ENCODE data around the gene TMTC4.

The TMTC4 gene

DNA sequence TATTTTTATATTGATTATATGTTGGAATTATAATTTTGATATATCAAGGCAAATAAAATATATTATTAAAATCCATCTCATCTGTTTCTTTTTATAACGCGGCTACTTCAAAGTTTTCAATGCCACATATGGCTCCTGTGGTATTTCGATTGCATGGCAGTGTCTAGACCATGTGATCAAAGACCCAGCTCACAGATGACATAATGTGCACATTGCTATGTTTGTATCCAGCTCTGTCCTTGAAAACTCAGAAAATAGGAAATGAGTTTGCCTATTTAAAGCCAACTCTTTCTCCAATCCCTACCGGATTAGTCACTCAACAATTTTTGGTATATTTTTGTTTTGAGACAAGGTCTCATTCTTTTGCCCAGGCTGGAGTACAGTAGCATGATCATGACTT is 26.2 kb downstream of the TMTC4 start:
- Histone ChIP-seq H3K4me3 (ENCODE audit: low read length) (no peak overlapping the region), H3K36me3 (ENCODE audit: control insufficient read depth, insufficient read depth, low read length) (peaks cover 13% of the 10 kb centered on the region; the same call in 1 of the 2 replicates), H3K27me3 (ENCODE audit: control insufficient read depth, insufficient read depth, low read length) (no peaks in the 10 kb centered on the region), H3K4me1 (ENCODE audit: control insufficient read depth, insufficient read depth, low read length) (no peaks in the 10 kb centered on the region), H3K27ac (ENCODE audit: low read length) (no peak overlapping the region), H3K9me3 (ENCODE audit: control insufficient read depth, insufficient read depth, low read length) (no peaks in the 10 kb centered on the region)
- no peak for DNase-seq (ENCODE audit: low read depth, low spot score)
- WGBS (ENCODE audit: insufficient coverage, insufficient read length), result no CpG with 5 or more reads among the region's 4 CpGs

DNA sequence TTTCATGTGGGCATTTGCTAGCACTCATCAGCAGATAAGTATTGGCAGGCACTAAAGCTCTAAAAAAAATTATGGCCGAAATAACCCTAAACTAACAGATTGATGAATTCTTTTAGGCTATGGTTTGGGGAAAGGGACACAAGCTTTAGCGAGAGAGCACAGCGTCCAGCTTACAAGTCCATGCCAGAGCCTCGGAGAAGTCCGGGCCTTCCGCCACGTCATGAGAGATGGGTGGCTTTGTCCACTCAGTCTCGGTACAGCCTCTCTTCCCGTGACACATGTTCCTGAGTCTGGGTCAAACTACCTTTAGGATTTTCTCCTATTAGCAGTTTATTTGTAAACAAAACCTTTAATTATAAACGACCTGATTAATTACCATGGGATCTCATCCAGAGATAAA is 27.7 kb downstream of the TMTC4 start:
- DNase-seq (ENCODE audit: low read depth, low spot score), result no peak
- H3K27me3 ChIP-seq (ENCODE audit: control insufficient read depth, insufficient read depth, low read length), result no peaks in the 10 kb centered on the region
- no CpG with 5 or more reads among the region's 10 CpGs for WGBS (ENCODE audit: insufficient coverage, insufficient read length)
- no peaks in the 10 kb centered on the region for H3K4me1 ChIP-seq (ENCODE audit: control insufficient read depth, insufficient read depth, low read length)
- peaks cover 13% of the 10 kb centered on the region; the same call in 1 of the 2 replicates for H3K36me3 ChIP-seq (ENCODE audit: control insufficient read depth, insufficient read depth, low read length)
- no peak overlapping the region for H3K27ac ChIP-seq (ENCODE audit: low read length)
- no peaks in the 10 kb centered on the region for H3K9me3 ChIP-seq (ENCODE audit: control insufficient read depth, insufficient read depth, low read length)
- H3K4me3 ChIP-seq (ENCODE audit: low read length), result no peak overlapping the region

DNA sequence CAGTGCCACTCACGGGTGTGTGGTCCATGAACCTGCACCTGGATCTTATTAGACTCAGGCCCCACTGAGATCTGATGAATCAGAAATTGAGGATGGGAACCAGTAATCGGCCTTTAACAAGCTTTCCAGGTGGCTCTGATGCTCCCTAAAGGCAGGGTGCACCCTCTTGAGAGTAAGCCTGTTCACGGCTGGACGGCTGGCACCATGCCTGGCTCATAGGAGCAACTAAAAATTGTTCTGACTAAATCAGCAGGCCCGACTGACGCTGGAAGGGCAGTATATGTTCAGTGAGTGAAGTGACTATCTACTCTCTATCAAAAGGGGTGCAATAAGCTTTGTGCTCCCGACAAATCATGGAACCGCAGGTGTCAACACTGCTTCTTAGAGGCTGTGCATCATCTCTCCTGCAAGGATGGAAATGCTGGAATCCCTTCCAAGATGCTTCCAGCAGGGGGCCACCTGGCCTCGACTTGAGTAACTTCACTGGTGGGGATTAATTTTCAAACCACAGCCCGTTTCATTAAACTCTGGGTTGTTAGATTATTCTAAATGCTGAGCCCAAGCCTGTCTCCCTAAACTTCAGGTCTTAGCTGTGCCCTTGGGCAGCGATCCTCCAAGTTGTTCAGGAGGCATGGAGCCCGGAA is 28.4 kb downstream of the TMTC4 start:
- Histone ChIP-seq H3K36me3 (ENCODE audit: control insufficient read depth, insufficient read depth, low read length) (peaks cover 13% of the 10 kb centered on the region; the same call in 1 of the 2 replicates), H3K4me1 (ENCODE audit: control insufficient read depth, insufficient read depth, low read length) (no peaks in the 10 kb centered on the region), H3K4me3 (ENCODE audit: low read length) (no peak overlapping the region), H3K27me3 (ENCODE audit: control insufficient read depth, insufficient read depth, low read length) (no peaks in the 10 kb centered on the region), H3K27ac (ENCODE audit: low read length) (no peak overlapping the region), H3K9me3 (ENCODE audit: control insufficient read depth, insufficient read depth, low read length) (no peaks in the 10 kb centered on the region)
- no peak for DNase-seq (ENCODE audit: low read depth, low spot score)
- no CpG with 5 or more reads among the region's 12 CpGs for WGBS (ENCODE audit: insufficient coverage, insufficient read length)

DNA sequence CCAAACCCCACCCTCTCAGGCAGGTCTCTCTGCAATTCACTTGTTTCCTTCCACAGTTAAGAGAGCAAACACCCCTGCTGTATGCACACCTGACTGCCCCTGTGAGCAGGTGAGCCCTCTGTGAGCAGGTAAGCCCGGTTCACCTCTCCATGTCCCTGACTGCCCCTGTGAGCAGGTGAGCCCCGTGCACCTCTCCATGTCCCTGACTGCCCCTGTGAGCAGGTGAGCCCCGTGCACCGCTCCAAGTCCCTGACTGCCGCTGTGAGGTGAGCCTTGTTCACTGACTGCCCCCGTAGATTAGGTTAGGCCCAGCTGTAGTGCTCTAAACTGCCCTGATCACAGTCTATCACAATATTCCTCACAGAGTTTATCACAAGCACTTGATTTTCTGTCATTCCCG is 29.2 kb downstream of the TMTC4 start:
- Histone ChIP-seq H3K9me3 (ENCODE audit: control insufficient read depth, insufficient read depth, low read length) (no peaks in the 10 kb centered on the region), H3K4me1 (ENCODE audit: control insufficient read depth, insufficient read depth, low read length) (no peaks in the 10 kb centered on the region), H3K27ac (ENCODE audit: low read length) (no peak overlapping the region), H3K36me3 (ENCODE audit: control insufficient read depth, insufficient read depth, low read length) (peaks cover 12% of the 10 kb centered on the region; the same call in 1 of the 2 replicates), H3K27me3 (ENCODE audit: control insufficient read depth, insufficient read depth, low read length) (no peaks in the 10 kb centered on the region), H3K4me3 (ENCODE audit: low read length) (no peak overlapping the region)
- DNase-seq (ENCODE audit: low read depth, low spot score), result no peak
- WGBS (ENCODE audit: insufficient coverage, insufficient read length), result no CpG with 5 or more reads among the region's 7 CpGs

DNA sequence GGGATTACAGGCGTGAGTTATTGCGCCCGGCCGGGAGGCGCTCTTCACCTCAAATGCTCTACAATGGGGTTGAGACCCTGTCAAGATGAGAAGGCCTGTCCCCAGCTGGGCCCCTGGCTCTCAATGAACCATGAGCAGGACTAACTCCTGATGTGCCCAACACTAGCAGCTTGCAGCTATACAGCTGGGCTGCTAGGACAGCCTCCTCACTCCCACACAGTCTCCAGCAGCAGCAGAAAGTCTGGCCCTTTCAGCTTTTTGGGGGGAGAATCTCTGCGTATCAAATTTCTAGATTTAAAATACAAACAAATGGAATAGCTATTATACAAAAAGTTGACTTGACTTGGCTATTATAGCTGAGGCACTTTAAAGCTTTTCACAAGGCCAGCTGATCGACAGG is 30.2 kb downstream of the TMTC4 start:
- H3K9me3 ChIP-seq (ENCODE audit: control insufficient read depth, insufficient read depth, low read length), result no peaks in the 10 kb centered on the region
- H3K4me3 ChIP-seq (ENCODE audit: low read length), result no peak overlapping the region
- no peaks in the 10 kb centered on the region for H3K27me3 ChIP-seq (ENCODE audit: control insufficient read depth, insufficient read depth, low read length)
- WGBS (ENCODE audit: insufficient coverage, insufficient read length), result no CpG with 5 or more reads among the region's 7 CpGs
- no peak for DNase-seq (ENCODE audit: low read depth, low spot score)
- no peaks in the 10 kb centered on the region for H3K4me1 ChIP-seq (ENCODE audit: control insufficient read depth, insufficient read depth, low read length)
- no peak overlapping the region for H3K27ac ChIP-seq (ENCODE audit: low read length)
- peaks cover 9% of the 10 kb centered on the region; the same call in 1 of the 2 replicates for H3K36me3 ChIP-seq (ENCODE audit: control insufficient read depth, insufficient read depth, low read length)

DNA sequence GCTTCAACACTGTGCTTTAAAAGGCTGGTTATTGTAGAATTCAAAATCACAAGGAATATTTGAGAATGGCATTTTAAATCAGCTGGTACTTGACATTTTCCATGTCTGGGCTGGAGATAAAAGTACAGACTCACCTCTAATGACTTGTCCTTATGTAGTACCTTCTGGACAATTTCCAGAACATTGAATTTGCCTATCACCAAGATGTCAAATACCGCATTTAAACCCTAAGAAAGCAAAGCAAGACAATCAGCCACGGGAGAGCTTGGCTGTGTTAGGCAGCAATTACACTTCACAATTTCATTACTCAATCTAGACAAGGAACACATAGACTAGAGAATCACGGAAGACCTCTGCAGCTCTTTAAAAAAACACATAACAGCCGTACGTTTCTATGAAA is 36.8 kb downstream of the TMTC4 start:
- H3K36me3 ChIP-seq (ENCODE audit: control insufficient read depth, insufficient read depth, low read length), result peaks cover 15% of the 10 kb centered on the region; the same call in 1 of the 2 replicates
- no peak for DNase-seq (ENCODE audit: low read depth, low spot score)
- no peaks in the 10 kb centered on the region for H3K9me3 ChIP-seq (ENCODE audit: control insufficient read depth, insufficient read depth, low read length)
- no peak overlapping the region for H3K4me3 ChIP-seq (ENCODE audit: low read length)
- WGBS (ENCODE audit: insufficient coverage, insufficient read length), result no CpG with 5 or more reads among the region's 5 CpGs
- H3K27me3 ChIP-seq (ENCODE audit: control insufficient read depth, insufficient read depth, low read length), result no peaks in the 10 kb centered on the region
- H3K4me1 ChIP-seq (ENCODE audit: control insufficient read depth, insufficient read depth, low read length), result no peaks in the 10 kb centered on the region
- H3K27ac ChIP-seq (ENCODE audit: low read length), result no peak overlapping the region

DNA sequence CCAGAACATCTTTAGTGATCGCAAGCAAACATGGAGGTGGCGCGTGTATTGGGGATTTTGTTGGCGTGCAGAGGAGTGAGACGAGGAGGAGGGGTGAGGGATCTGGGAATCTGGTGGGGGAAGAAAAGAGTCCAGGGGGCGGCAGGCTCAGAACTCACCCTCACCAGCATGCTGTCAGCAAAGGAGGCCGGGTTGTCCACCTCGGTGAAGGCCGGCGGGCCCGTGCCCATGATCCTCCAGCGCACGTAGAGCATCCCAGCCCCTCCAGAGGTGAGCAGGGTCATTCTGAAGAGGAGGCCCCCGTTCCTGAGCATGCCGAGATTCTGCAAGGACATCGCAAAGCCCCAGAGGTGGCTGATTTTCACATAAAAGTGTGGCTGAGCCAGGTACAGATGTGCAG is 37.2 kb downstream of the TMTC4 start:
- Histone ChIP-seq H3K27me3 (ENCODE audit: control insufficient read depth, insufficient read depth, low read length) (no peaks in the 10 kb centered on the region), H3K9me3 (ENCODE audit: control insufficient read depth, insufficient read depth, low read length) (no peaks in the 10 kb centered on the region), H3K36me3 (ENCODE audit: control insufficient read depth, insufficient read depth, low read length) (peaks cover 15% of the 10 kb centered on the region; the same call in 1 of the 2 replicates), H3K4me1 (ENCODE audit: control insufficient read depth, insufficient read depth, low read length) (no peaks in the 10 kb centered on the region), H3K4me3 (ENCODE audit: low read length) (no peak overlapping the region), H3K27ac (ENCODE audit: low read length) (no peak overlapping the region)
- no peak for DNase-seq (ENCODE audit: low read depth, low spot score)
- 100% methylated on average over 4 of the region's 16 CpGs for WGBS (ENCODE audit: insufficient coverage, insufficient read length)

DNA sequence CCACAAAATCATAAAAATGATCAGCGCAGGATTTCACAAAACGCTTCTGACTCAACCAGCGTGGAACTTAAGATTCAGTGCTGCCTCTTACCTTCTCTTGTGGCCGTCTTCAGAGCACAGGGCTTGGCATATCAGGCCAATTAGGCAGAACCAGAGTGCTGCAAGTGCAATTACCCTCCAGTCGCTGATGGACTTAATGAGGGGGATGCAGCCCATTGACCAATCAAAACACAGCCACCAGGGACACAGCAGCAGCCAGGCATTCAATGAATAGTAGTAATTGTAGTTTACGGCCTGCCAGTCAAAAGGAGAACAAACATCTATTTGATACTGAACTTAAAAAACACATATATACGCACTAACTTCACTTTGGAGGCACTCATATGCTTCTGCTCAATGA is 38.2 kb downstream of the TMTC4 start:
- H3K36me3 ChIP-seq (ENCODE audit: control insufficient read depth, insufficient read depth, low read length), result peaks cover 12% of the 10 kb centered on the region; the same call in 1 of the 2 replicates

DNA sequence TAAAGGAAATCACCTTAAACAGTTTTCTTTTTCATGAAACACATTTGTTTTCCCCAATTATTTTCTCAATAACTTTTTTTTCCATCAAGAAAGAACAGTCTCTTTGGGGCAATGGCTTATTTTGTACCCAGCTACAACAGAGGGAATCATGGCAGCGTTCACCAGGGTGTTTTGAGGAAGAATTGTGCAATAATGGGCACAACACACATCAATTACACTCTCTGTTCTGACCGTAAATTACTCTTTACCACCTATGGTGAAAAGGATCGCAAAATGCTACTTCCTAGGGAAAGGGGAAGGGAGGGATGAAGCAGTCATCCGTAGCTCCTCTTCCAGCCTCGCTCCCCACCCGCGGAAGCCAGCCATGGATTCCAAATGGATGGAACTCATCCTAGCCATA is 38.6 kb downstream of the TMTC4 start:
- no peak overlapping the region for H3K27ac ChIP-seq (ENCODE audit: low read length)
- no peak for DNase-seq (ENCODE audit: low read depth, low spot score)
- WGBS (ENCODE audit: insufficient coverage, insufficient read length), result no CpG with 5 or more reads among the region's 7 CpGs
- H3K27me3 ChIP-seq (ENCODE audit: control insufficient read depth, insufficient read depth, low read length), result no peaks in the 10 kb centered on the region
- H3K4me1 ChIP-seq (ENCODE audit: control insufficient read depth, insufficient read depth, low read length), result no peaks in the 10 kb centered on the region
- no peaks in the 10 kb centered on the region for H3K9me3 ChIP-seq (ENCODE audit: control insufficient read depth, insufficient read depth, low read length)
- peaks cover 12% of the 10 kb centered on the region; the same call in 1 of the 2 replicates for H3K36me3 ChIP-seq (ENCODE audit: control insufficient read depth, insufficient read depth, low read length)
- no peak overlapping the region for H3K4me3 ChIP-seq (ENCODE audit: low read length)

More for the DNA sequence above, 38.2 kb downstream of the TMTC4 start:
- WGBS (ENCODE audit: insufficient coverage, insufficient read length), result no CpG with 5 or more reads among the region's 7 CpGs
- Histone ChIP-seq H3K4me1 (ENCODE audit: control insufficient read depth, insufficient read depth, low read length) (no peaks in the 10 kb centered on the region), H3K27me3 (ENCODE audit: control insufficient read depth, insufficient read depth, low read length) (no peaks in the 10 kb centered on the region), H3K27ac (ENCODE audit: low read length) (no peak overlapping the region), H3K4me3 (ENCODE audit: low read length) (no peak overlapping the region), H3K9me3 (ENCODE audit: control insufficient read depth, insufficient read depth, low read length) (no peaks in the 10 kb centered on the region)
- no peak for DNase-seq (ENCODE audit: low read depth, low spot score)

DNA sequence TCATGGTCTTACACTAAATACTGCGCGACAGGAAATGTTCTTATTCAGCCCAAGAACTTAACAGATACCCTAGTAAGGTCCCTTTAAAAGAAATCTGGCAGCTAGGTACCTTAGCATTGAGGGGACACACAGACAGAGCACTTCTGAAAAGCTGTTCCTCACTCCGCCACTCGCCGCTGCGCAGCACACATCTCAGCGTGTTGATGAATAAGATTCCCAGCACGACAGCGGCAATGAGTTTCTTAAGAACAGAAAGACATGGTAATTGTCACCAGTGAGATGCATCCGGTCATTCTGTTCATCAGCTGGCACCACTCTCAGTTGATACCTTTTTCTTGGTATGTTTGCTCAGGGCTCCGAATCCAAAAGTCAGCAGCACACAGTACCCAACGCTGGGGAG is 39.9 kb downstream of the TMTC4 start:
- no peaks in the 10 kb centered on the region for H3K4me1 ChIP-seq (ENCODE audit: control insufficient read depth, insufficient read depth, low read length)
- H3K27me3 ChIP-seq (ENCODE audit: control insufficient read depth, insufficient read depth, low read length), result no peaks in the 10 kb centered on the region
- H3K4me3 ChIP-seq (ENCODE audit: low read length), result no peak overlapping the region
- no peak overlapping the region for H3K27ac ChIP-seq (ENCODE audit: low read length)
- WGBS (ENCODE audit: insufficient coverage, insufficient read length), result no CpG with 5 or more reads among the region's 12 CpGs
- no peaks in the 10 kb centered on the region for H3K9me3 ChIP-seq (ENCODE audit: control insufficient read depth, insufficient read depth, low read length)
- DNase-seq (ENCODE audit: low read depth, low spot score), result no peak
- H3K36me3 ChIP-seq (ENCODE audit: control insufficient read depth, insufficient read depth, low read length), result peaks cover 12% of the 10 kb centered on the region; the same call in 1 of the 2 replicates

DNA sequence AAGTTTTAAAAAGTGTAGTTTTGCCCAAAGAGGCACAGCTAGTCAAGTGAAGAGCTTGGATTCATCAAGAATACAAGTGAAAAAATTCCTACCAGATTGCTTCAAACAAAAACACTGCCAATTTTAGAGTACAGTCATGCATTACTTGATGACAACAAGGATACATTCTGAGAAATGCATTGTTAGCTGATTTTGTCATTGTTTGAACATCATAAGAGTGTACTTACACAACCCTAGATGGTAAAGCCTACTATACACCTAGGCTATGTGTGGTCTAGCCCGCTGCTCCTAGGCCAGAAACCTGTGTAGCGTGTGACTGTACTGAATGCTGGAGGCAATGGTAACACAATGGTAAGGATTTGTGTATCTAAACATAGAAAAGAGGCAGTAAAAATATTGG is 41.1 kb downstream of the TMTC4 start:
- WGBS (ENCODE audit: insufficient coverage, insufficient read length), result no CpG with 5 or more reads among the region's 2 CpGs
- H3K4me3 ChIP-seq (ENCODE audit: low read length), result no peak overlapping the region
- H3K27ac ChIP-seq (ENCODE audit: low read length), result no peak overlapping the region
- H3K36me3 ChIP-seq (ENCODE audit: control insufficient read depth, insufficient read depth, low read length), result peaks cover 10% of the 10 kb centered on the region; the same call in 1 of the 2 replicates
- H3K27me3 ChIP-seq (ENCODE audit: control insufficient read depth, insufficient read depth, low read length), result no peaks in the 10 kb centered on the region
- H3K9me3 ChIP-seq (ENCODE audit: control insufficient read depth, insufficient read depth, low read length), result no peaks in the 10 kb centered on the region
- DNase-seq (ENCODE audit: low read depth, low spot score), result no peak
- no peaks in the 10 kb centered on the region for H3K4me1 ChIP-seq (ENCODE audit: control insufficient read depth, insufficient read depth, low read length)

Measured in iPS DF 6.9 (cell line).